Activated naive CD4-positive, alpha-beta T cell treated with anti-CD3 and anti-CD28 coated beads, Interleukin-2, amount 10 ng/mL, durations not matched to agents 7 days and 5 days (primary cell): Measurements from ENCODE around the gene LMF1.

Experiments used
- CTCF ChIA-PET: fragments of 350-600 bp; sonication (Branson Sonifier 250); formaldehyde crosslinking; loops from one replicate; lab custom pipeline; 2021; ENCODE audit warnings: antibody characterized with exemption; lab: Charles Lee
- DNase-seq: peaks from one replicate; pipeline ENCODE4 v3.0.0-alpha.2; 2020
- H3K27ac Mint-ChIP-seq: one replicate; pipeline ENCODE4 v1.8.0; 2021; ENCODE audit warnings: mild to moderate bottlenecking, moderate library complexity, mixed read lengths
- H3K27me3 Mint-ChIP-seq: one replicate; pipeline ENCODE4 v1.8.0; 2021; ENCODE audit warnings: mild to moderate bottlenecking, mixed read lengths
- H3K36me3 Mint-ChIP-seq: one replicate; pipeline ENCODE4 v1.8.0; 2021; ENCODE audit warnings: mixed read lengths
- H3K4me1 Mint-ChIP-seq: one replicate; pipeline ENCODE4 v1.8.0; 2021; ENCODE audit warnings: mixed read lengths
- H3K4me3 Mint-ChIP-seq: one replicate; pipeline ENCODE4 v1.8.0; 2021; ENCODE audit warnings: mild to moderate bottlenecking, moderate library complexity, mixed read lengths
- H3K9me3 Mint-ChIP-seq: one replicate; pipeline ENCODE4 v1.8.0; 2021; ENCODE audit warnings: mixed read lengths

LMF1 gene

GRCh38 chr16:932831-933330, 37.9 kb downstream of the LMF1 start:
- H3K4me3 Mint-ChIP-seq = no peak overlapping the region
- CTCF ChIA-PET = no interaction called here
- no peaks in the 10 kb centered on the region for H3K4me1 Mint-ChIP-seq
- no peaks in the 10 kb centered on the region for H3K36me3 Mint-ChIP-seq
- no peaks in the 10 kb centered on the region for H3K9me3 Mint-ChIP-seq
- H3K27me3 Mint-ChIP-seq = no peaks in the 10 kb centered on the region
- H3K27ac Mint-ChIP-seq = no peak overlapping the region
- no peak for DNase-seq

- Mint-ChIP-seq H3K9me3 (no peaks in the 10 kb centered on the region), H3K36me3 (no peaks in the 10 kb centered on the region), H3K27ac (no peak overlapping the region), H3K4me1 (no peaks in the 10 kb centered on the region), H3K27me3 (no peaks in the 10 kb centered on the region), H3K4me3 (no peak overlapping the region)
- DNase-seq = no peak
- CTCF ChIA-PET = no interaction called here
These were observed 38.9 kb downstream of the LMF1 start for GRCh38 chr16:931626-932500.

GRCh38 chr16:931171-931570, 39.6 kb downstream of the LMF1 start:
- no peak overlapping the region for H3K27ac Mint-ChIP-seq

GRCh38 chr16:930511-930910, 40.3 kb downstream of the LMF1 start:
- Mint-ChIP-seq H3K27ac (no peak overlapping the region), H3K4me3 (no peak overlapping the region), H3K36me3 (peaks cover 5% of the 10 kb centered on the region), H3K9me3 (peaks cover 9% of the 10 kb centered on the region), H3K4me1 (no peaks in the 10 kb centered on the region), H3K27me3 (no peaks in the 10 kb centered on the region)
- CTCF ChIA-PET = interaction anchor here (1.1 kb wide), 1 partner anchor 10 kb away, joined by 3 read pairs; no protein-coding TSS in a partner anchor
- DNase-seq = no peak

More at GRCh38 chr16:931171-931570, 39.6 kb downstream of the LMF1 start:
- Mint-ChIP-seq H3K36me3 (peaks cover 3% of the 10 kb centered on the region), H3K9me3 (peaks cover 4% of the 10 kb centered on the region), H3K27me3 (no peaks in the 10 kb centered on the region), H3K4me1 (no peaks in the 10 kb centered on the region), H3K4me3 (no peak overlapping the region)
- no peak for DNase-seq
- CTCF ChIA-PET = interaction anchor here (1.1 kb wide), 1 partner anchor 11 kb away, joined by 3 read pairs; no protein-coding TSS in a partner anchor

DNA sequence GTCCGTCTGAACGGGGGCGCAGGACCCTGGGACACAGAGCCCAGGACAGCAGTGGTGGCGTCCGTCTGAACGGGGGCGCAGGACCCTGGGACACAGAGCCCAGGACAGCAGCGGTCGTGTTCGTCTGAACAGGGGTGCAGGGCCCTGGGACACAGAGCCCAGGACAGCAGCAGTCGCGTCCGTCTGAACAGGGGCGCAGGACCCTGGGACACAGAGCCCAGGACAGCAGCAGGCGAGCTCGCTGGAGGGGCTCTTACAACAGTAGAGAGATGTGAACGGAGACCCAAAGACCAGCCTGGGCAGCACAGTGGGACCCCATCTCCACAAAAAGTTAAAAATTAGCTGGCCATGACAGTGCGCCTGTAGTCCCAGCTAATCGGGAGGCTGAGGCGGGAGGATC, 40.7 kb downstream of the LMF1 start:
- Mint-ChIP-seq H3K4me3 (no peak overlapping the region), H3K27ac (peak overlapping the region; percentile 33), H3K27me3 (no peaks in the 10 kb centered on the region), H3K4me1 (no peaks in the 10 kb centered on the region), H3K9me3 (peaks cover 11% of the 10 kb centered on the region), H3K36me3 (peaks cover 5% of the 10 kb centered on the region)
- DNase-seq = no peak
- CTCF ChIA-PET = interaction anchor here (1.1 kb wide), 1 partner anchor 10 kb away, joined by 3 read pairs; no protein-coding TSS in a partner anchor

DNA sequence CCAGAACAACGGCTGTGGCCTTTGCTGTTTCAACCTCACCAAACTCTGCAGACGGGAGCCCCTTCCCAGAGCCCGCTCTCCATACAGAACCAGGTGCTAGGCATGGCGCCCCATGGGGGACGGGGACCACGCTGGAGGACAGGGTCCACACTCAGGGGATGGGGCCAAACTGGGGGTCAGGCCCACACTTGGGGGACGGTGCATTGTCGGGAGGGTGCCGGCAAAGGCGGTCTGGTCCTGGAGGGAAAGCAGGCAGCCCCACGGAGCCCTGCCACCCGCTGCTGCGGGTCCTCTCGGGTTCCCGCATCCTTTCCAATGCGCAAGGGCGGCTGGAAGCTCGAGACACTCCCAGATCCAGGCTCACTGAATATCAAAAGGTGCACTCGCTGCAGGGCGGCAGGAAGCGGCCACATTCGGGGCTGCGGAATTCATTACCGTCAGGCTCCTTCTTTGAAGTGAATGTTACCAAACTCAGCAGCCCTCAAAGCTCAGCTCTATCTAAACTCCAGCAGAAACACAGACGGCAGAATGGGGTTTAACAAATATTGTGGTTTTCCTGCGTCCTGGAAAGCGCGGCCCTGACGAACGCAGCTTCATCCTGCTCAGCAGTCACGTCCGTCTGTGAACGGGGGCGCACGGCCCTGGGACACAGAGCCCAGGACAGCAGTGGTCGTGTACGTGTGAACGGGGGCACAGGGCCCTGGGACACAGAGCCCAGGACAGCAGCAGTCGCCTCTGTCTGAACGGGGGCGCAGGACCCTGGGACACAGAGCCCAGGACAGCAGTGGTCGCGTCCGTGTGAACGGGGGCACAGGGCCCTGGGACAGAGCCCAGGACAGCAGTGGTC, 41.3 kb downstream of the LMF1 start:
- CTCF ChIA-PET = no interaction called here
- DNase-seq = no peak
- Mint-ChIP-seq H3K27ac (no peak overlapping the region), H3K9me3 (peaks cover 12% of the 10 kb centered on the region), H3K36me3 (peaks cover 5% of the 10 kb centered on the region), H3K4me3 (no peak overlapping the region), H3K27me3 (no peaks in the 10 kb centered on the region), H3K4me1 (no peaks in the 10 kb centered on the region)

DNA sequence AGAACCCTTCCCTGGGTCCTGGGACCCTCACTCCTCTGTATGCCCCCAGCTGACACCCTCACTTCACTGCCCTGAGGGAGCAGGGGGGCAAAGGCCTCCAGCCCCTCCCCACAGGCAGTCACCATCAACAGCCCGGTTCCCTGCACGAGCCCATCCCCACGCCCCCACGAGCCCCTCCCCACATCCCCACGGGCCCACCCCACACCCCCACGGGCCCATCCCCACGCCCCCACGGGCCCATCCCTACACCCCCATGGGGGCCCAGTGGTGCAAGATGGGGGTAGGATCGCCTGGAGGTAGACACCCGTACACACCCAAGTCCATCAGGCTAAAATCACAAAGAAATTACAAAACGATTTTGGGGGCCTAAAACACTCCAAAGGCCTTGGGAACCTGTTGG, 42.3 kb downstream of the LMF1 start:
- no peaks in the 10 kb centered on the region for H3K4me1 Mint-ChIP-seq
- H3K27ac Mint-ChIP-seq = no peak overlapping the region
- no peak overlapping the region for H3K4me3 Mint-ChIP-seq
- H3K36me3 Mint-ChIP-seq = peaks cover 5% of the 10 kb centered on the region
- CTCF ChIA-PET = no interaction called here
- H3K27me3 Mint-ChIP-seq = no peaks in the 10 kb centered on the region
- H3K9me3 Mint-ChIP-seq = peaks cover 12% of the 10 kb centered on the region
- no peak for DNase-seq

GRCh38 chr16:927931-928330, 42.9 kb downstream of the LMF1 start:
- H3K4me3 Mint-ChIP-seq = no peak overlapping the region
- no peaks in the 10 kb centered on the region for H3K4me1 Mint-ChIP-seq
- no peaks in the 10 kb centered on the region for H3K27me3 Mint-ChIP-seq
- no peak for DNase-seq
- peaks cover 8% of the 10 kb centered on the region for H3K36me3 Mint-ChIP-seq
- CTCF ChIA-PET = no interaction called here
- H3K27ac Mint-ChIP-seq = no peak overlapping the region
- H3K9me3 Mint-ChIP-seq = peaks cover 12% of the 10 kb centered on the region

DNA sequence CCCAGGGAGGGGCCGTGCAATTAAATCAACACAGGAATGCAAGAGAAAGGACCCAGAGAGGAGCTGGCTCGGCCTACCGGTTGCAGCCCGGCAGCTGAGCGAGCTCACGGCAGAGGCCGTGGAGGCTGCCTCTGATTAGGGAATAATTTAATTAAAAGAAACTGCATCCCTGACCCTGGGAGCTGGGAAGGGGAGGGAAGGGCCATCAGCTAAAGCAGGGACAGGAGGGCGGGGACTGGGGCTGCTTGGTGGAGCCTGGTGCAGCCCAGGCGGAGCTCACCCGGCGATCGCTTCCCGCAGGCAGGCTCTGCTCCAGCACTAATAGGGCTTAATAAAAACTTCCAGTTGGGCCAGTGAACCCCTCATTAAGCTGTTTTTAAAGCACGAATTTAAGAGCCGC, 43.4 kb downstream of the LMF1 start:
- Mint-ChIP-seq H3K4me3 (no peak overlapping the region), H3K27me3 (no peaks in the 10 kb centered on the region), H3K9me3 (peaks cover 13% of the 10 kb centered on the region), H3K36me3 (peaks cover 10% of the 10 kb centered on the region), H3K27ac (no peak overlapping the region), H3K4me1 (no peaks in the 10 kb centered on the region)
- CTCF ChIA-PET = no interaction called here
- no peak for DNase-seq

- DNase-seq = no peak
- no peaks in the 10 kb centered on the region for H3K4me1 Mint-ChIP-seq
- peaks cover 16% of the 10 kb centered on the region for H3K36me3 Mint-ChIP-seq
- no peak overlapping the region for H3K4me3 Mint-ChIP-seq
- H3K27me3 Mint-ChIP-seq = no peaks in the 10 kb centered on the region
- H3K27ac Mint-ChIP-seq = no peak overlapping the region
- H3K9me3 Mint-ChIP-seq = peaks cover 18% of the 10 kb centered on the region
- CTCF ChIA-PET = no interaction called here
These were observed 44.1 kb downstream of the LMF1 start for GRCh38 chr16:926715-927114.

DNA sequence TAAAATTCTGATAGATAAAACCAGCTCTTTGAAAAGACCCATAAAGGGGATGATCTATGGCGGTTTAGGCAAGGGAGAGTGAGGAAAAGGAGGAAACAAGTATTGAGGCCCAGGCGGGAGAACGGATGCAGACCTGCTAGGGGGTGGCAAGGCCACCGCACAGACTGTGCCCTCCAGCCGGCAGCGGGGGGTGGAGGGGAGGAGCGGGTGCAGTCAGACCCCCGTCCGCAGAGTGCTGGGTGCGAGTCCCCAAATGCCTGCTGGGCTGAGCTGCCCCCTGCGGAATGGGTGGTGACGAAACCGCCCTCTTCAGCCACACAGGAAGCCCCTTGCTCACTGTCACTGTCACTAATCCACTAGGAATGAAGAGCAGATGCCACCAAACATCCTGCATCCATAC, 46.0 kb downstream of the LMF1 start:
- Mint-ChIP-seq H3K9me3 (peaks cover 18% of the 10 kb centered on the region), H3K4me3 (no peak overlapping the region), H3K4me1 (no peaks in the 10 kb centered on the region), H3K27ac (no peak overlapping the region), H3K27me3 (no peaks in the 10 kb centered on the region), H3K36me3 (peaks cover 16% of the 10 kb centered on the region)
- CTCF ChIA-PET = no interaction called here
- no peak for DNase-seq

DNA sequence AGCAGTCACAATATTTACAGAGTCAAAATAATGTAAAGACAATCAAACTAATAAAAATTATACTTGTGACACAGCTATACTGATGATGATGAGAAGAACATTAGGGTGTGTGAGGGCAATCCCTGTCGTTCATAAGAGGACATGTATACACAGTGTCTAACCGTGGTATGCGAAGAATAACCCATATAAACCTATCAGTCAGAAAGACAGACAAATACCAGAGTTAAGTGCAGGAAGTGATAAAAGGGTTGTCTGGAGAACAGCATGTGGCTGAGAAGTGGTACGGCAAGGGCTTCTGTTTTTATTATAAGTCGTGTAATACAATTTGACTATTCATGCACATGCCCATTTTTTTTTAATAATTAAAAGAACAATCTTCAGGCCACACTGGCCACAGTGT, 46.7 kb downstream of the LMF1 start:
- no peak overlapping the region for H3K4me3 Mint-ChIP-seq
- H3K4me1 Mint-ChIP-seq = no peaks in the 10 kb centered on the region
- no peak overlapping the region for H3K27ac Mint-ChIP-seq
- DNase-seq = no peak
- H3K9me3 Mint-ChIP-seq = peaks cover 18% of the 10 kb centered on the region
- no peaks in the 10 kb centered on the region for H3K27me3 Mint-ChIP-seq
- H3K36me3 Mint-ChIP-seq = peaks cover 16% of the 10 kb centered on the region
- CTCF ChIA-PET = no interaction called here

DNA sequence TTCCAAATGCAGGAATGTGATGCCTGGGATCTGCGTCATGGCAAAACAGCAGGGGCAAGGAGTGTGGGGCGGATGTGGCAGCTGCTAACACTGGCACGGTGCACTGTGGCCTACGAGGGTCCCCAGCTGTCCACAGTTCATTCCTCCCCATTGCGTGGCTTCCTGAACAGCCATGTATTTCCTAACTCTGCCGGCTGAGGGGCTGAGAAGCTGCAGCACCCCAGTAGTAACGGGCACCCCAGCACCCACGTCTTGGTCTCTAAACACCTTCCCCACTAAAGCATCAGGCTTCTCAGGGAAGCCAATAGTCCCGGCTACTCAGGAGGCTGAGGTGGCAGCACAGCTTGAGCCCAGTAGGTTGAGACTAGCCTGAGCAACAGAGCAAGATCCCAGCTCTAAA, 47.6 kb downstream of the LMF1 start:
- Mint-ChIP-seq H3K27ac (no peak overlapping the region), H3K4me3 (no peak overlapping the region), H3K9me3 (peaks cover 18% of the 10 kb centered on the region), H3K36me3 (peaks cover 16% of the 10 kb centered on the region), H3K27me3 (no peaks in the 10 kb centered on the region), H3K4me1 (no peaks in the 10 kb centered on the region)
- DNase-seq = no peak
- CTCF ChIA-PET = no interaction called here

GRCh38 chr16:922051-922450, 48.7 kb downstream of the LMF1 start:
- H3K4me1 Mint-ChIP-seq = no peaks in the 10 kb centered on the region
- H3K27ac Mint-ChIP-seq = no peak overlapping the region
- peaks cover 16% of the 10 kb centered on the region for H3K36me3 Mint-ChIP-seq
- no peak overlapping the region for H3K4me3 Mint-ChIP-seq
- CTCF ChIA-PET = no interaction called here
- DNase-seq = no peak
- peaks cover 18% of the 10 kb centered on the region for H3K9me3 Mint-ChIP-seq
- no peaks in the 10 kb centered on the region for H3K27me3 Mint-ChIP-seq
